GF-D8 (cell line): Measurements from ENCODE around the gene USHBP1.
"Not testable (repeated sequence)": the region's sequence is repeated elsewhere in the genome, so short reads cannot be mapped to it uniquely, and the experiment has no call there.

ENCODE experiments used
- DNase-seq: peaks from one replicate; lab custom pipeline; 2025; lab: John Stamatoyannopoulos, UW

The USHBP1 gene

GRCh38 chr19:17264641-17264979 lies at the start of gene USHBP1:
TSS of gene USHBP1 (minus strand) at chr19:17264745. CDS start at chr19:17264299, 446 bp downstream.
- DNase-seq, result no peak

- DNase-seq, result no peak
Measured at GRCh38 chr19:17314007-17314593, 49.6 kb upstream of the USHBP1 start.

- DNase-seq, result no peak
Measured at GRCh38 chr19:17312189-17313113, 47.9 kb upstream of the USHBP1 start.

- no peak for DNase-seq
Measured at GRCh38 chr19:17311455-17312188, 47.1 kb upstream of the USHBP1 start.

GRCh38 chr19:17309965-17310461 lies 45.5 kb upstream of the USHBP1 start:
- DNase-seq, result no peak

- DNase-seq, result peak; percentile 99
Measured at GRCh38 chr19:17309198-17309964, 44.8 kb upstream of the USHBP1 start, which contains the start of gene DDA1. TSS of gene DDA1 (plus strand) at chr19:17309563. CDS start at chr19:17309655, 92 bp downstream.

GRCh38 chr19:17307876-17308377 lies 43.4 kb upstream of the USHBP1 start:
- DNase-seq, result no peak

GRCh38 chr19:17306285-17306714 lies 41.8 kb upstream of the USHBP1 start:
- no peak for DNase-seq

- DNase-seq, result peak; percentile 99
Measured at GRCh38 chr19:17305517-17306284, 41.2 kb upstream of the USHBP1 start, which contains the start of gene MRPL34. TSS of gene MRPL34 (plus strand) at chr19:17305872. CDS start at chr19:17305893, 21 bp downstream.

GRCh38 chr19:17305216-17305516 lies 40.6 kb upstream of the USHBP1 start:
- no peak for DNase-seq

GRCh38 chr19:17304386-17305215 lies 40.1 kb upstream of the USHBP1 start:
- no peak for DNase-seq

GRCh38 chr19:17303940-17304267 lies 39.4 kb upstream of the USHBP1 start:
- no peak for DNase-seq

GRCh38 chr19:17303167-17303939 lies 38.8 kb upstream of the USHBP1 start, which contains the start of gene ABHD8:
TSS of gene ABHD8 (minus strand) at chr19:17303425. CDS start at chr19:17301616, 1,809 bp downstream.
- peak; percentile 55 for DNase-seq

GRCh38 chr19:17302391-17303166 lies 38.0 kb upstream of the USHBP1 start:
- DNase-seq, result no peak

GRCh38 chr19:17300992-17301619 lies 36.6 kb upstream of the USHBP1 start:
- DNase-seq, result no peak

- no peak for DNase-seq
Measured at GRCh38 chr19:17296976-17297375, 32.4 kb upstream of the USHBP1 start.

GRCh38 chr19:17296273-17296672 lies 31.7 kb upstream of the USHBP1 start:
- no peak for DNase-seq

- DNase-seq, result not testable (repeated sequence)
Measured at GRCh38 chr19:17295551-17295950, 31.0 kb upstream of the USHBP1 start.
